Esophagus squamous epithelium (tissue), 5 donors: ENCODE measurements around the gene CSTPP1. TPM values are rescaled to one million over a fixed set of nuclear protein-coding genes. Genes with fewer than 3 reads are reported as not detected.

Experiments
- DNase-seq: peaks from one replicate; lab custom pipeline; 2025; lab: John Stamatoyannopoulos, UW
- H3K27ac ChIP-seq, 4 donors: fragments of 200-600 bp; sonication (generic); one replicate each; pipeline ENCODE4 v1.5.1; 2016 to 2019; ENCODE audit warnings: mild to moderate bottlenecking in 1 of 4
- H3K27me3 ChIP-seq, 4 donors: fragments of 200-600 bp; sonication (generic); 1 replicate in 3 of 4; 2 replicates in 1 of 4; pipeline versions ENCODE4 v1.5.1 to v1.6.0; 2017 to 2021; ENCODE audit warnings: antibody characterized with exemption in 1 of 4
- H3K36me3 ChIP-seq, 3 donors: fragments of 200-600 bp; sonication (generic); one replicate each; pipeline ENCODE4 v1.5.1; 2016 to 2019
- H3K4me1 ChIP-seq, 3 donors: fragments of 200-600 bp; sonication (generic); one replicate each; pipeline ENCODE4 v1.5.1; 2017 to 2019
- H3K4me3 ChIP-seq, 4 donors: fragments of 200-600 bp; sonication (generic); 1 replicate in 3 of 4; 2 replicates in 1 of 4; pipeline ENCODE4 v1.5.1; 2016 to 2019; ENCODE audit warnings: mild to moderate bottlenecking in 2 of 4, moderate library complexity in 1 of 4
- H3K9me3 ChIP-seq, 3 donors: fragments of 200-600 bp; sonication (generic); one replicate each; pipeline ENCODE4 v1.5.1; 2016 to 2019
- POLR2A ChIP-seq, 4 donors: fragments of 450-650 bp; IDR thresholded peaks; one replicate each; pipeline ENCODE4 v1.6.1; 2017; ENCODE audit warnings: antibody characterized with exemption in 4 of 4, mild to moderate bottlenecking in 4 of 4, moderate library complexity in 3 of 4
- WGBS, 2 donors: methylation state at CpG; one replicate each; pipeline ENCODE4 v1.1.5; 2018; 5-methylcytosine and 5-hydroxymethylcytosine counted together
- intact Hi-C: fragments of 100-400 bp; cut with DNase I; formaldehyde crosslinking; loops from one replicate; pipeline ENCODE4 v1.15.0; 2022
- total RNA-seq, 4 donors: library from RNA; depleted of rRNA; stranded (reverse); fragments of >200 nt; gene quantifications; one replicate each; pipeline ENCODE4 v1.1.0, GENCODE V29; 2016
- TF ChIP-seq, protein P1 (sequence below), 6 experiments: fragments of 450-650 bp in 4 of 6; fragments of 200-600 bp in 2 of 6; sonication (generic) in 2 of 6; IDR thresholded peaks; one replicate each; pipeline ENCODE4 v1.5.1; 2016 to 2019; ENCODE audit warnings: antibody characterized with exemption in 6 of 6, mild to moderate bottlenecking in 4 of 6, moderate library complexity in 4 of 6
- donor health status: DM: yes; HTN: yes; CAD: no.

CSTPP1 gene
- total RNA-seq, 4 donors from 2014 or later = 9.4 to 19.6 (median 16.4) TPM

DNA sequence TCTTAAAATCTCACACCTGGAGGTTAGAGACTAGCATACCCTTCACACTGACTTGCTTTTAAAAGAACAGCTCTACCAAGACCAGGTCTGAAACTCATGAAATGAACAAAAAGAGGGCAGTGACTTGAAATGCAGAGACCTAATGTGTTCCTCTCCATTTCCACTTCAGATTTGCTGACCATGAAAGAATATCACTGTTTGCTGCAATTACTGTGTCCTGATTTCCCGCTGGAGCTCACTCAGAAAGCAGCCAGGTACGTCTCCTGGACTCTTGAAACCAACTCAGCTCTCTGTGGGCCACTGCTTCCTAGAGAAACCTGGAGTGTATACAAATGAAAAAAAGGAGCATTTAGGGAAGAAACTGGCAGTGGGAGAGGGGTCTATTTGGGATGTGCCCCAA is 200.9 kb downstream of the CSTPP1 start:
- peaks cover 0 to 19% (median 4%) of the 10 kb centered on the region in 3 donors for H3K36me3 ChIP-seq
- intact Hi-C loops = no loop called here
- WGBS, 2 donors = 82 to 95% methylated on average over 2 of the region's 2 CpGs
- no peak overlapping the region for H3K27ac ChIP-seq
- no peak for DNase-seq
- no peaks in the 10 kb centered on the region for H3K9me3 ChIP-seq
- no peak overlapping the region for H3K4me3 ChIP-seq
- peaks cover 0 to 23% (median 5%) of the 10 kb centered on the region in 3 donors for H3K4me1 ChIP-seq
- no peaks in the 10 kb centered on the region for H3K27me3 ChIP-seq
- no peak for TF ChIP-seq POLR2A (IDR thresholded peaks at IDR 0.05)
- TF ChIP-seq, protein P1, sequence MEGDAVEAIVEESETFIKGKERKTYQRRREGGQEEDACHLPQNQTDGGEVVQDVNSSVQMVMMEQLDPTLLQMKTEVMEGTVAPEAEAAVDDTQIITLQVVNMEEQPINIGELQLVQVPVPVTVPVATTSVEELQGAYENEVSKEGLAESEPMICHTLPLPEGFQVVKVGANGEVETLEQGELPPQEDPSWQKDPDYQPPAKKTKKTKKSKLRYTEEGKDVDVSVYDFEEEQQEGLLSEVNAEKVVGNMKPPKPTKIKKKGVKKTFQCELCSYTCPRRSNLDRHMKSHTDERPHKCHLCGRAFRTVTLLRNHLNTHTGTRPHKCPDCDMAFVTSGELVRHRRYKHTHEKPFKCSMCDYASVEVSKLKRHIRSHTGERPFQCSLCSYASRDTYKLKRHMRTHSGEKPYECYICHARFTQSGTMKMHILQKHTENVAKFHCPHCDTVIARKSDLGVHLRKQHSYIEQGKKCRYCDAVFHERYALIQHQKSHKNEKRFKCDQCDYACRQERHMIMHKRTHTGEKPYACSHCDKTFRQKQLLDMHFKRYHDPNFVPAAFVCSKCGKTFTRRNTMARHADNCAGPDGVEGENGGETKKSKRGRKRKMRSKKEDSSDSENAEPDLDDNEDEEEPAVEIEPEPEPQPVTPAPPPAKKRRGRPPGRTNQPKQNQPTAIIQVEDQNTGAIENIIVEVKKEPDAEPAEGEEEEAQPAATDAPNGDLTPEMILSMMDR (IDR thresholded peaks at IDR 0.05) = no peak

DNA sequence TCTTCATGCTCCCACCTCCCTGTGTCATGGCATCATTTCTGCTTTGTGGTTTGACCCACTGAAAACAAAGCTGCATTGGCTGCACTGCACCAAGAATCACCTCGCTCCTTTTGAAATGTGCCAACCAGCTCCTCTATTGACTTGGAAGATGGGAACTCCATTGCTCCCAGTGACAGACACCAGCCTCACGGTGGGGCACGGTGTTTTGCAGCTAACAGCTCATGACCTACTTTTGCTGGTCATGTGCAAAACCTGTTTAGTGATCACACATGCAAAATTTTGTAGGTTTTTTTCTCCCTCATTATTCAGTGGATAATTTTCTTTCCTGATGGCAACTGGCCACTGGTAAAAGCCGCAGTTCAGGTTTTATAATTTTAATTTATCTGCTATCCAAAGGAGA is 203.3 kb downstream of the CSTPP1 start:
- no peak overlapping the region for H3K27ac ChIP-seq
- no peak overlapping the region for H3K4me3 ChIP-seq
- DNase-seq = no peak
- WGBS, 2 donors = 39 to 58% methylated on average over 4 of the region's 4 CpGs
- no peaks in the 10 kb centered on the region for H3K27me3 ChIP-seq
- intact Hi-C loops = no loop called here
- TF ChIP-seq, protein P1 (IDR thresholded peaks at IDR 0.05) = no peak
- TF ChIP-seq POLR2A (IDR thresholded peaks at IDR 0.05) = no peak
- peaks cover 7 to 38% (median 13%) of the 10 kb centered on the region in 3 donors for H3K4me1 ChIP-seq
- H3K9me3 ChIP-seq = no peaks in the 10 kb centered on the region
- H3K36me3 ChIP-seq = peaks cover 0 to 19% (median 4%) of the 10 kb centered on the region in 3 donors

GRCh38 chr11:47143322-47143721 is 206.8 kb downstream of the CSTPP1 start:
- intact Hi-C loops = no loop called here
- peaks cover 0 to 5% (median 0%) of the 10 kb centered on the region in 3 donors for H3K36me3 ChIP-seq
- TF ChIP-seq, protein P1 (IDR thresholded peaks at IDR 0.05) = no peak
- TF ChIP-seq POLR2A (IDR thresholded peaks at IDR 0.05) = no peak
- peak overlapping the region in 1 of 4 donors; percentile 43 for H3K27ac ChIP-seq
- no peak for DNase-seq
- peaks cover 8 to 39% (median 13%) of the 10 kb centered on the region in 3 donors for H3K4me1 ChIP-seq
- 13% methylated on average over 3 of the region's 3 CpGs; no CpG with 5 or more reads in 1 of the 2 donors for WGBS, 2 donors
- no peaks in the 10 kb centered on the region for H3K27me3 ChIP-seq
- no peak overlapping the region for H3K4me3 ChIP-seq
- no peaks in the 10 kb centered on the region for H3K9me3 ChIP-seq

- intact Hi-C loops = no loop called here
- Histone ChIP-seq H3K9me3 (no peaks in the 10 kb centered on the region), H3K27me3 (no peaks in the 10 kb centered on the region), H3K4me1 (peaks cover 13 to 49% (median 20%) of the 10 kb centered on the region in 3 donors), H3K4me3 (no peak overlapping the region), H3K27ac (no peak overlapping the region), H3K36me3 (no peaks in the 10 kb centered on the region)
- DNase-seq = no peak
- TF ChIP-seq, protein P1 (IDR thresholded peaks at IDR 0.05) = no peak
- TF ChIP-seq POLR2A (IDR thresholded peaks at IDR 0.05) = no peak
- WGBS, 2 donors = 73 to 80% methylated on average over 3 of the region's 3 CpGs
Observed at GRCh38 chr11:47144541-47144940, 208.0 kb downstream of the CSTPP1 start.

DNA sequence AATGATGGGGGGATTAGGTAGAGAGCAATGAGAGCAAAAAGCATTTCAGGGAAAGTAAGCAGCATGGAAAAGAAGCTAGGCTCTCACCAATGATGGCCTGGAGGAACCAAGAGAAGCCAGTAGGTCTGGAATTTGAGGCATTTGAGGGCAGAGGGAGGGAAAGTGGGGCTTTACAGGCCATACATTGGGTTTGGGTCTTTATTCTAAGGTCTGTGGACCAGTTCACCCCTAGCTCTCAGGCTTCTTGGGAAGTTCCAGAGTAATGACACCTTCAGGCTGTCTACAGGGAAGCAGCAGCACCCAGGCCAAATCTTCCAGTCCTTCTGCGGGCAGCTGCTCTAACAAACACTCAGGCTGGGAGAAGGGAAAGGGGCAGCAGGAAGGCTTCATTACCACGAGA is 210.7 kb downstream of the CSTPP1 start:
- TF ChIP-seq POLR2A (IDR thresholded peaks at IDR 0.05) = no peak
- TF ChIP-seq, protein P1 (IDR thresholded peaks at IDR 0.05) = no peak
- Histone ChIP-seq H3K27me3 (no peaks in the 10 kb centered on the region), H3K27ac (no peak overlapping the region), H3K9me3 (no peaks in the 10 kb centered on the region), H3K4me1 (peaks cover 10 to 41% (median 24%) of the 10 kb centered on the region in 3 donors), H3K4me3 (no peak overlapping the region), H3K36me3 (no peaks in the 10 kb centered on the region)
- WGBS, 2 donors = 80 to 91% methylated on average over 1 to 2 of the region's 2 CpGs
- no peak for DNase-seq
- intact Hi-C loops = no loop called here
